Loucy (cell line): ENCODE results near the gene MGAM2.

Source experiments
- H2AFZ ChIP-seq: fragments of 200-600 bp; sonication (generic); 2 replicates; pipeline ENCODE4 v1.6.0; 2016; ENCODE audit warnings: antibody characterized with exemption, mild to moderate bottlenecking, low read length, moderate library complexity
- H3F3A ChIP-seq: fragments of 200-600 bp; 2 replicates; pipeline ENCODE4 v1.6.0; 2016; ENCODE audit warnings: antibody characterized with exemption, low read depth, mild to moderate bottlenecking
- H3K27me3 ChIP-seq: fragments of 200-600 bp; sonication (generic); 2 replicates; pipeline ENCODE4 v1.6.1; 2014; ENCODE audit warnings: low read length, mild to moderate bottlenecking; ENCODE audit not compliant: insufficient read depth, poor library complexity, severe bottlenecking
- H3K36me3 ChIP-seq: fragments of 200-600 bp; sonication (generic); 2 replicates; pipeline ENCODE4 v1.6.1; 2016; ENCODE audit warnings: low read length; ENCODE audit not compliant: insufficient read depth
- H3K4me1 ChIP-seq: fragments of 200-600 bp; sonication (generic); 2 replicates; pipeline ENCODE4 v1.5.1; 2014; ENCODE audit warnings: low read length, mild to moderate bottlenecking; ENCODE audit not compliant: insufficient read depth, poor library complexity, severe bottlenecking
- H3K4me2 ChIP-seq: fragments of 200-600 bp; sonication (generic); 2 replicates; pipeline ENCODE4 v1.6.0; 2014; ENCODE audit warnings: antibody characterized with exemption, low read length, low read depth, mild to moderate bottlenecking; ENCODE audit not compliant: poor library complexity, severe bottlenecking
- H3K4me3 ChIP-seq: fragments of 200-600 bp; sonication (generic); 2 replicates; pipeline ENCODE4 v1.5.1; 2014; ENCODE audit warnings: low read length, mild to moderate bottlenecking, mixed read lengths; ENCODE audit not compliant: poor library complexity, severe bottlenecking
- H3K79me2 ChIP-seq: fragments of 200-600 bp; sonication (generic); 2 replicates; pipeline ENCODE4 v1.6.1; 2014; ENCODE audit warnings: low read length; ENCODE audit not compliant: insufficient read depth
- H3K9ac ChIP-seq: fragments of 200-600 bp; sonication (generic); 2 replicates; pipeline ENCODE4 v1.6.0; 2014; ENCODE audit warnings: mild to moderate bottlenecking, low read depth, low read length, moderate library complexity; ENCODE audit not compliant: poor library complexity, severe bottlenecking
- H3K9me2 ChIP-seq: fragments of 200-600 bp; sonication (generic); replicated peaks from 2 replicates; pipeline ENCODE4 v1.6.1; 2016; ENCODE audit warnings: low read depth, low read length, mixed read lengths
- H3K9me3 ChIP-seq: fragments of 200-600 bp; sonication (generic); 2 replicates; pipeline ENCODE4 v1.6.1; 2014; ENCODE audit warnings: mild to moderate bottlenecking, antibody characterized with exemption, low read length, low read depth; ENCODE audit not compliant: insufficient read depth
- H4K20me1 ChIP-seq: fragments of 200-600 bp; sonication (generic); 2 replicates; pipeline ENCODE4 v1.6.0; 2014; ENCODE audit warnings: antibody characterized with exemption, low read length, mild to moderate bottlenecking; ENCODE audit not compliant: insufficient read depth, poor library complexity, severe bottlenecking
- CTCF ChIP-seq: fragments of 200-600 bp; sonication (generic); conservative IDR thresholded peaks from 2 replicates; pipeline ENCODE4 v1.5.1; 2014; ENCODE audit warnings: mild to moderate bottlenecking, antibody characterized with exemption, low read length
- EZH2phosphoT487 ChIP-seq: fragments of 200-600 bp; IDR thresholded peaks from 2 replicates; pipeline ENCODE4 v1.6.1; 2018; ENCODE audit warnings: antibody characterized with exemption, mild to moderate bottlenecking, moderate library complexity, borderline replicate concordance

The MGAM2 gene

DNA sequence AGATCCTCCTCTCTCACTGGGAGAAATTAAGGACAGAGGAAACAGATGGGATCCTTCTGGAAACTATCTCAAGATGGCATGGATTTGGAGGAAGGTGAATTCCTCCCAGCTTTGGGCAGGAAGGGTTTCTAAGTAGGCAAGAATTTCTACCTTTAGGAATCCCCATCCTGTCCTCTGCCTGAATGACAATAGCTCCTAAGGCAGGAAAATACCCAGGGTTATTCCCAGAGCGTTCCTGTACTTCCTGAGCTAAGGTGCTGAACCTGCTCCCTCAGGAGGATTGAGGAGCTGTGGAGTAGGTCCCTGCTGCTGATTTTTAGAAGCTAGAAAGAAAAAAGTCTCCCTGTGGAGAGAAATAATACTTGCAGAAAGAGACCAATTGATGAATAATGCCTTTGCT lies 568 bp downstream of the MGAM2 start:
- Histone ChIP-seq H4K20me1 (no peaks in the 10 kb centered on the region), H2AFZ (no peak overlapping the region), H3K4me2 (no peak overlapping the region), H3K9ac (no peak overlapping the region), H3K9me2 (no peaks in the 10 kb centered on the region), H3K36me3 (no peaks in the 10 kb centered on the region), H3K4me3 (no peak overlapping the region), H3K27me3 (no peaks in the 10 kb centered on the region), H3K4me1 (no peaks in the 10 kb centered on the region), H3K9me3 (no peaks in the 10 kb centered on the region), H3K79me2 (no peaks in the 10 kb centered on the region), H3F3A (no peaks in the 10 kb centered on the region)
- TF ChIP-seq CTCF (no peak), EZH2phosphoT487 (no peak)

- H3K4me3 ChIP-seq: no peak overlapping the region
- no peaks in the 10 kb centered on the region for H3K9me2 ChIP-seq
- no peak overlapping the region for H2AFZ ChIP-seq
- H3F3A ChIP-seq: no peaks in the 10 kb centered on the region
- H3K9me3 ChIP-seq: no peaks in the 10 kb centered on the region
- H3K27me3 ChIP-seq: no peaks in the 10 kb centered on the region
- no peak for TF ChIP-seq EZH2phosphoT487
- TF ChIP-seq CTCF: no peak
- no peaks in the 10 kb centered on the region for H3K4me1 ChIP-seq
- H3K36me3 ChIP-seq: no peaks in the 10 kb centered on the region
- H4K20me1 ChIP-seq: no peaks in the 10 kb centered on the region
- no peak overlapping the region for H3K9ac ChIP-seq
- no peak overlapping the region for H3K4me2 ChIP-seq
- H3K79me2 ChIP-seq: no peaks in the 10 kb centered on the region
These were observed 2.7 kb downstream of the MGAM2 start for GRCh38 chr7:142114207-142114606.

DNA sequence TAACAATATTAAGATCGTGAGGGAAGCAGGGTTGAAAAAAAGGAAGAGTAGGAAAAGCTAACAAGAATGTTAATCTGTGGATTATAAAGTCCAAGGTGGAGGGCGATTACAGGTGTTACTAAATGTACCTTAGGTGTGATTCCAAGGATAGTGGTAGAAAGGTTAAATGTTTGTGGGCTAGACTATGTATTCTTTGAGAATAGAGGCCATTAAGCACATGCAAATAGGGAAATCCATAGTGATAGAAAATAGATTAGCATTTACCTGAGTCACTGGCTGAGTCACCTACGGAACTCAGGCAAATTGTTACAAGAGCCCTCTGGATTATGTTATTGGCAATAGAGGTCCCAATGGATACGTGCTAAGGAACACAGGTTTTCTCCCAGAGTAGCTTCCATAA lies 9.0 kb downstream of the MGAM2 start:
- no peaks in the 10 kb centered on the region for H3K4me1 ChIP-seq
- H3K79me2 ChIP-seq: no peaks in the 10 kb centered on the region
- no peak overlapping the region for H2AFZ ChIP-seq
- no peak for TF ChIP-seq EZH2phosphoT487
- no peak for TF ChIP-seq CTCF
- no peak overlapping the region for H3K9ac ChIP-seq
- H3K36me3 ChIP-seq: no peaks in the 10 kb centered on the region
- no peaks in the 10 kb centered on the region for H3K9me2 ChIP-seq
- no peaks in the 10 kb centered on the region for H4K20me1 ChIP-seq
- no peak overlapping the region for H3K4me3 ChIP-seq
- no peak overlapping the region for H3K4me2 ChIP-seq
- no peaks in the 10 kb centered on the region for H3K9me3 ChIP-seq
- no peaks in the 10 kb centered on the region for H3K27me3 ChIP-seq
- no peaks in the 10 kb centered on the region for H3F3A ChIP-seq
